GDM1 (cell line): ENCODE measurements around the gene NSUN4.
"Not testable (repeated sequence)": the region's sequence is repeated elsewhere in the genome, so short reads cannot be mapped to it uniquely, and the experiment has no call there.

ENCODE experiments used
- DNase-seq: peaks from one replicate; lab custom pipeline; 2025; lab: John Stamatoyannopoulos, UW

The NSUN4 gene

DNA sequence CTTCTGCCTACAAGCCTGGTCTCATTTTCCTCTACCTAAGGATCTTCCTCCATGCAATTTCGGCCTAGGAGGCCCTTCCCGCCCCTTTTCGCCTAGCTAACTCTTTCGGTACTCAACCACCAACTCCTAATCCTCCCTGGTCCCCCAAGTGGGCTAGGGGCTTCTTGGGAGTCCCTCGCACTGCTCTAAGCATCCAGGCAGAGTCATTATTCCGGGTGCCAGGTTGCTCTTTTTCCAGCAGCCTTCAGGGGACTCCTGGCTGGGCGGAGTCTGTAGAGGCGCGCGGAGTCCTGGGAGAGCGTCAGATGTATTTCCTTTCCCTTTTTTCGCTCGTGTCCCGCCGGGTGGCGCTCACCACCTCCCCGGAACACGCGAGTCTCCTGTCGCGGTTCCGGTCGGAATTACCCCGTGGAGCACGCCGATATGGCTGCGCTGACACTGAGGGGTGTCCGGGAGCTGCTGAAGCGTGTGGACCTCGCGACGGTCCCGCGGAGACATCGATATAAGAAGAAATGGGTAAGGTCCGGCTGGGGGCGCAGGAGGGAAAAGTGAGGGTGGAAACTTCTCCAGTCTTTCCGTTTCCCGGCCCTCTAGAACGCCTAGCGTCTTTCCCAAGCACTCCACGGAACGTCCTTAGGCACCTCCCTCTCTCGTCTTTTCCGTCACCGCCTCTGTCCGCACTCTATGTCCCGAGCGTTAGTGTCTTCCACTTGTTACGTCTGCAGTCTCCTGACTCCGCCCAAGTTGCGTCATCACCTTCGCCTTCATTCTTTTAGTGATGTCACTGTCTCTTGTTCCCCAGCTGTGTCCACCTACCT, at the start of gene NSUN4:
Gene NSUN4 (plus strand): TSS at position 404 of the 818 bp plus-strand sequence. CDS start 20 bp downstream, at position 424.
- DNase-seq = peak; percentile 84

DNA sequence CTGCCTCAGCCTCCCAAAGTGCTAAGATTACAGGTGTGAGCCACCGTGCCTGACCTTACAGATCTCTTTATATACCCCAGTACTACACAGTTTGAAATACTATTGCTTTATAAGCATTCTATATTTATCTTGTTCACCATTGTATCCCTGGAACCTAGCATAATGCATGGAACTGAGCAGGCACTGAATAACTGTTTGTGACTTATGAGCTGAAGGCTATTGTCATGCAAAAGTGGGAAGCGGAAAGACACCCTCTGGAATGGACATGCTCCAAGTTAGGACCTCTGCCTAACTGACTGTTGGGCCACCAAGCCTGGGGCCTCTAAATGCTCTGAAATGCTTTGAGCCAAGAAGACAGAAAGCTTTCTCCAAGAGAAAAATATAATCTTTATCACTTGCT, 45.3 kb upstream of the NSUN4 start:
- no peak for DNase-seq

DNA sequence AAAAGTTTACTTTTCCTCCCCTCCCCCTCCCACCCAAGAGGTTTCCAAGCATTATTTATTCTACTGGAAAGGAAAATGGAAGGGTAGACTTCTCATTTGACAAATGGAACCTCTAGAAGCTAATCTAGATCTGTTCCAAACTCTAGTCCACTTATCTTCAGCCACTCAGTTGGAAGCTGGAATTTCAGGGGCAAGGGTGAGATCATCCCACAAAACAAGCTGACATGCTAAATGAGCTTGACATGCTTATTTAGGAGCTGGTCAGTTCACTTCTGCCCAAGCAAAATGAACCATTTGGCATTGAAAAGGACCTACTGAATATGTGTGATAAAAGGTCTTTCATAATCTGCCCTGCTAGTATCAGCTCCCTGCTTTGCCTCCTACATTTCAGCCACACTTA, 42.2 kb upstream of the NSUN4 start:
- no peak for DNase-seq

DNA sequence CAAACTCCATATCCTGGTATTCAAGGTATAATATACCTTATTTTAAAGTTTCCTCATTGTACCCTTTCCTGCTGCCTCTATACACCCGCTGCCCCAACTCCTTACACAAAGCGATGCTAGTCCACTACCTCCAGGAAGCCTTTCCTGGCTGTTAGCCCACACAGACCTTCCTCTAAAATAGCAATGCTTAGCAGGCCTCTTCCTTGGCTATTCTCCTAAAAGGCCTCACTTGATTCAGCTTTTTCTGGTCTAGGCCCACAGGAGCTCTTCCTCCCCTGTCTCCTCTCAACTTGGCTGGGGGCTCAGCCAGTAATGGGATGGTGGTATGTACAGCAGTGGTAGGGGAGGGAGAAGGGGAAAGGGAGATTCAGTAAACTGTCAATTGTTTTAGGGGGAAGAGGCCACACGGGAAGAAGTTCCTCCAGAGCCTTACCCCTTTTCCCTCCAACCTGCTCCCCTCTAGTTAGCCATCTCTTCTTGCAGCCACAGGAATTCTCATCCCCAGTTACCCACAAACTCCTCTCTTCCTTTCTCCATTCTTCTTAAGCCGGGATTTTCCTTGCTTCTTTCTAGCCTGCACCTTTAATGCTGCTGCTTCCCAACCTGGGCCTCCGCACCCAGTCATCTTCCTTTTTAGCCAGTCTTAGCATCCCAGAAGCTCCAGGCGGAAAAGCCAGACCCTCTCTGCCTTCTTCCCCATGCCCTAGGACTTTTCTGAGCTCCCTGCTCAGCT, 39.8 kb upstream of the NSUN4 start:
- DNase-seq = no peak

DNA sequence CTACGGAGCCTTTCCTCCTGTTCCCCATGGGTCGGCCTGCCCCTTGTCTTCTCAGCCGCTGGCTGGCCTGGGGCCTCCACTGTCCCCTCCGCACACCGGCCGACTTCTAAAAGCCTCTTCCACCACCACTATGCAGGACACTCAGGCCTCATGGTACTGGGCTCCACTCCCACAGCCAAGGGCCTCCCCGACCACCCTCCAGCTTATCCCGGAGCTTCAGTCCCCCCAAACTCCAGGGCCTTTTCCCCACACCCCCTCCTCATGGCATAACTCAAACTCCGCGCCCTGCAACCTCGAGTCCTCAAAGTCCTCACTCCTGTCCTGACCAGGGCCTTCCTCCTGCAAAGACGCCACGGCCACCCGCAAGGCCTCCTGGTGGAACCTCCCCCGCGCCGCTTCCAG, 39.2 kb upstream of the NSUN4 start:
- DNase-seq = no peak

DNA sequence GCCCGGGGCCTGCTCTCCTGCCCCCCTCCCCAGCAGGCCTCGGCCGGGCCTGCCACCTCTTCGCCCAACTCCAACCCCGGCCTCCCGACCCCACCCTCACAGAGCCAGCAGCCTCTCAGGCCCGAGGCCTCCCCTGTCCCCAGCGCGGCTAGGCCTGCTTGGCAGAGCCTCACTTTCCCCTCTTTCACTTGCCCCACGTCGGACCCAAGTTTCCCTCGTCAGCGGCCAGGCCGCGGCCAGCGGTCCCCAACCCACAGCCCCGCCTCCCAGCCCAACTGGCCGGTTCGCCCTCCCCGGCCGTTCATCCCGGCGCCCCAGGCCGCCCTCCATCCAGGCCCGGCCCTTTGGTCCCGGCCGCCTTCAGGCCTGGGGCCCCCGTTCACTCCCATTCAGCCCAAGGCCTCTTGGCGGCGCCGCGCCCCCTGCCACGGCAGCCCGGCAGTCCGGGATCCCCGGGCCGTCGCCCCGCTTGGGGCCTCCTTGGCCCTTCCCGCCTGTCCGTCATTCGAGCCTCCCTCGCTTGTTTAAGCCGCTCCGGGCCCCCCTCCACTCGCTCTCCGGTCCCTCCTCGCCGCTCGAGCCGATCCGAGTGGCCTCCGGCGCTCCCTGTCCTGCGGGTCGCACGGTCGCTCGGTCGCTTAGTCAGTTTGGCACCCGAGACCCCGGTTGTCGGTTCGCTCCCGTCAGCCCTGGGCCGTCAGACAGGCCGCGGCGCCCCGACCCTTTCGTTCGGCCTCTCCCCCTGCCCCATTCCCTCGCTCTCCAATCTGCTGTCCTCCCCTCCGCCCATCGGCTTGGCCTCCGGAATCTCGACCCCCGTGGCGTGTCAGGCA, 38.6 kb upstream of the NSUN4 start:
- peak; percentile 44 for DNase-seq

DNA sequence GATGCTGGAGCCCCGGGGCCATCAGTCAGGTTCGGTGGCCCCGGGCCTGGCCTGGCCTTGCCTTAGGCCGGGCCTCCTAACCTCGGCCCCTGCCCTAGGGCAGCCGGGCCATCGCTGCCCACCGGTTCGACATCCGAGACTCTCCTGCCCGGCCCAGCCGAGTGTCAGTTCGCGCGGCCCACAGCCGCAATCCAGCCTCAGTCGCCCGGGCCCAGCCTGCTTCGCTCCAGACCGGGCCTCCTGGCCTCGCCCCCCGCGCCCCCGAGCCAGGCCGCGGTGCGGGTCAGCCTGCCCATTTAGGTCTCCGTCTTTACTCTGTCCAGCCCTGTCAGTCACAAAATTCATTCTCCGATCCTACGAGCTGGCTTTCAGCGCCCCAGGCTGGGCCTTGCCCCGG, 38.0 kb upstream of the NSUN4 start:
- DNase-seq = no peak

DNA sequence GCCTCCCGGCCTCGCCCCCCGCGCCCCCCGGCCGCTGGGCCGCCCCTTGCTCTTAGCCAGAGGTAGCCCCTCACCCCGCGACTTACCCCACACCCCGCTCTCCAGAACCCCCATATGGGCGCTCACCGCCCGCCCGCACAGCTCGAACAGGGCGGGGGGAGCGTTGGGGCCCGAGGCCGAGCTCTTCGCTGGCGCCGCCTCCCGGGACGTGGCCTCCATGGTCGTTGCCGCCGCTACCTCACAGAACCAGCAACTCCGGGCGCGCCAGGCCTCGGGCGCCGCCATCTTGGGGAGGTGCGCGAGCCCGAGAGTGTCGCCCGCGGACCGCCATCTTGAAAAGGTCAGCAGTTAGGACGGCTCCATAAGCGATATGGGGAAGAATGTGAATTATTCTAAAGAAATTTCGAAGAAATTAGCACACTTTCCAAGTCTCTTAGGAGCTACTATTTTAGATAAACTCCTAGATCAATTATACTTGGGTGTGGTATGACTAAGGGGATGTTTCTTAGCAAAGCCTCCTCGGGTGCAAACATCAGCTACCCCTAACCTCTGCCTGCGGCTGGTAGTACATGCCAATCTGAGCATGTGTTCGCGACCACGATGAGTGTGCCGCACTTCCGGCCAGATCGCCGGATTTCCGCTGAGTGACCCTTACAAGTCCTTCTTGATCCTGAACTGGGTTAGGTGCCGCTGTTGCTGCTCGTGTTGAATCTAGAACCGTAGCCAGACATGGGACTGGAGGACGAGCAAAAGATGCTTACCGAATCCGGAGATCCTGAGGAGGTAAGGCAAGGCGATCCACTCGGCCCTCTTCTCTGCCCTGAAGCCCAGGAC, 37.4 kb upstream of the NSUN4 start, which contains the start of the genes LRRC41 and UQCRH:
Gene LRRC41 (minus strand): TSS at position 579 of the 834 bp plus-strand sequence. CDS start 294 bp downstream, at position 285.
Gene UQCRH (plus strand): TSS at position 661 of the 834 bp plus-strand sequence. CDS start 69 bp downstream, at position 730.
- DNase-seq = peak; percentile 90

DNA sequence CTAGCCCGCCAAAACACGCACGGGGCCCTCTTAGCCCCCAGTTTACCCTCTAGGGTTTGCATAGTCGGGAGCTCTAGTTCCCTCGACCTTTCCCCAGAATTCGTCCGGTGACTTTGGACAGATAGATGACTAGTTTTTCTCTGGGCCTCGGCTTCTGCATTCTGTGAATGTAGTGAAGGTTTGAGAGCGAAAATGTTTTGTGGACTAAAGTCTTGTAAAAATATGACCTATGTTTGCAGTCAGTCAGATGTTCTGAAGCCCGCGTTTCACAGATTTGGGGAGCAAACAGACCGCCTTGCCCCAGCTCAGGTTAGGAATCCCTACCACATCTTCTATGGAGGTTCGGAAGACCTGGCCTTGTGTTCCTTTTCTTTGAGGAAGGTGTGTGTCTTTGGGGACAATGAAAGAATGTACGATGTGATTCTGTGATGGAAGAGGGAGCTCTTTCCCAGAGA, 36.7 kb upstream of the NSUN4 start:
- DNase-seq = no peak

DNA sequence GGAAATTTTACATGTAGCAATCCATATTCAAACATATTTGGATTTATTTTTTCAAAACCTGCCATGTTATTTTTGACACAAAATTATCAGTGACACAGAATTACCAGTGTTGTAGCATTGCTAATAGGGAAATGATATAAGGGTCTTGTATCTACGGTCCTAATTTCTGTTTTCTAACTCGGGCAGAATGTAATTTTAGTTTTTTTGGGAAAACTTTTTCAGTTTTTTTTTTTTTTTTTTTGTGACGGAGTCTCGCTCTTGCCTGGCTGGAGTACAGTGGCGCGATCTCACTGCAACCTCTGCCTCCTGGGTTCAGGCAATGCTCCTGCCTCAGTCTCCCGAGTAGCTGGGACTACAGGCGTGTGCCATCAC, 34.5 kb upstream of the NSUN4 start:
- no peak for DNase-seq

DNA sequence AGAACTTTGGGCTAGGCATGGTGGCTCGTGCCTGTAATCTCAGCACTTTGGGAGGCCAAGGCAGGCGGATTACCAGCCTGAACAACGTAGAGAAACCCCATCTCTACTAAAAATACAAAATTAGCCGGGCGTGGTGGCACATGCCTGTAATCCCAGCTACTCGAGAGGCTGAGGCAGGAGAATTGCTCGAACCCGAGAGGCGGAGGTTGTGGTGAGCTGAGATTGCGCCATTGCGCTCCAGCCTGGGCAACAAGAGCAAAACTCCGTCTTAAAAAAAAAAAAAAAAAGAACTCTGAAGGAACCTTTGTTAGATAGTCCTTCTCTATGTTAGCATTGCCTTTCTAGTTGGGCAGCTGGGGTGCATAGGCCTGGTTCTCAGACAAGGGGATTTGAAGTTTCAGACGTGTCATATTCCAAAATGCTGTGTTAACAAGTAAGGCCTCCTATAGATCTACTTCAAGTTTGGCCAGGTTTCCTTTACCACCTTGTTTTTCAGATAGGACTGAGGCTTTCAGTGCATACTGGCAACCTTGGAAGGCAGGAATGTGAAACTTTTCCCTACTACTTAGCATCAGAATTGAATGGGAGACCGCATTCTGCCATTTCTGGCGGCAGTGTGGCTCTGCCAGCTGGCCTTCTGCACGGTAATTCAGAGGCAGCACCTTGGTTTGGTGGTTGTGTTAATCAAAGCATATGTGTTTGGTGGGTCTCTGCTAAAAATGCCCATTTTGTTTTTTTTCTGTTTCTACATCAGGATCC, 31.0 kb upstream of the NSUN4 start:
- no peak for DNase-seq

DNA sequence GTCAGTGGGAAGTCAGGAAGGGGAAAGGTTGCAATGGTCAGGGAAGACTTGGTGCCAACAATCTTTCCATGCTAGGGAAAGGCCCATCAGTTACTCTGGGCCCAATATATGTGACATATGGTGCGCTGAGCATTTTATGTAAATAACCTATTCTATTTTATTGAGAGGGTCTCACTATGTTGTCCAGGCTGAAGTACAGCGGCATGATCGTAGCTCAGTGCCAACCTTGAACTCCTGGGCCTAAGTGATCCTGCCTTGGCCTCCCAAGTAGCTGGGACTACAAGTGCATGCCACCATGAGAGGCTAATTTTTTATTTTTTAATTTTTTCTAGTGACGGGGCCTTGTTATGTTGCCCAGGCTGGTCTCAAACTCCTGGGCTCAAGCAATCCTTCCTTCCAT, 30.3 kb upstream of the NSUN4 start:
- DNase-seq = no peak

DNA sequence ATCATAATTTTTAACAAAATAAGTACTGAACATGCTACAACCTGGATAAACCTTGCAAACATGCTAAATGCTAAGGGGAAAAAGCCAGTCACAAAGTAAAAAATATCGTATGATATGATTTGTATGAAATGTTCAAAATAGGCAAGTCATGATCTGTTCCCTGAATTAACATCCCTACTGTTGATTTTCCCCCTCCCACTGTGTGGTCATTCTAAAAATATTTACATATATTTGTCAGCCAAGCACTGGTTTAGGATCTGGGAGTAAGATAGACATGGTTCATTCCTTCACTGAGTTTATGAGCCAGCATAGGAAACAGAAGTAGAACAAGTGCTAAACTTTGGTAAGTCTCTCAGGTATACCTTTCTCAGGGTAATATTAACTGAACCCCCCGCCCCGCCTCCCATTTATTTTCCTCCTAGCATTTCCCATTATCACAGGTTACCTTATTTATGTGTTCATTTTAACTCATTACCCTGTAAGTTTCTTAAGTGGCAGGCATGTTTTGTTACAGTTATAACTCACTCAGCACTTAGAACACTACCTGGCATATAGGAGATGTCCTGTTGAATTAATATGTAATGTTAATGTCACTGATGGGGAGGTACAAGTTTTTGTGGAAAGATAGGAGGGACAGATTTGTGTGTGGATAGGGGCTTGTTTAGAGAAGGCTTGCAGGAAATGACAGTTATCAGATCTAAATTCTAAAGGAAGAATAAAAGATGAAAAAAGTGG, 24.8 kb upstream of the NSUN4 start:
- DNase-seq = no peak

DNA sequence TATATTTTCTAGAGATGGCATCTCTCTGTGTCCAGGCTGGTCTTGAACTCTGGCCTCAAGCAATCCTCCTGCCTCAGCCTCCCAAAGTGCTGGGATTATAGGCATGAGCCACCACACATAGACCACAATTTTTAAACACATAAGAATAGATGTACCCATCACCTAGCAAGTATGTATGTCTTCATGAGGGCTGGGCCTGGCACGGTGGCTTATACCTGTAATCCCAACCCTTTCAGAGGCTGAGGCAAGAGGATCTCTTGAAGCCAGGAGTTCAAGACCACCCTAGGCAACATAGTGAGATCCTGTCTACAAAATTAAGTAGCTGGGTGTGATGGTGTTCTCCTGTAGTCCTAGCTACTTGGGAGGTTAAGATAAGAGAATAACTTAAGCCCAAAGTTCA, 23.3 kb upstream of the NSUN4 start:
- no peak for DNase-seq

DNA sequence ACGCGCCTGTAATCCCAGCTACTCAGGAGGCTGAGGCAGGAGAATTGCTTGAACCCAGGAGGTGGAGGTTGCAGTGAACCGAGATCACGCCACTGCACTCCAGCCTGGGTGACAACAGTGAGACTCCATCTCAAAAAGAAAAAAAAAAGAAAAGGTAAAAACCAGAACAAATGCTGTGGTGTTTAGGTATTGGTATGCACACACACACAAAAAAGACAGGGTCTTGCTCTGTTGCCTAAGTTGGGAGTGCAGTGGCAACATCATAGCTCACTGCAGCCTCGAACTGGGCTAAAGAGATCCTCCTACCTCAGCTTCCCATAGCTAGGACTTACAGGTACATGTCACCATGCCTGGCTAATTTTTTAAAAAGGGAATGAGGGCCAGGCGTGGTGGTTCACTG, 21.3 kb upstream of the NSUN4 start:
- not testable (repeated sequence) for DNase-seq

DNA sequence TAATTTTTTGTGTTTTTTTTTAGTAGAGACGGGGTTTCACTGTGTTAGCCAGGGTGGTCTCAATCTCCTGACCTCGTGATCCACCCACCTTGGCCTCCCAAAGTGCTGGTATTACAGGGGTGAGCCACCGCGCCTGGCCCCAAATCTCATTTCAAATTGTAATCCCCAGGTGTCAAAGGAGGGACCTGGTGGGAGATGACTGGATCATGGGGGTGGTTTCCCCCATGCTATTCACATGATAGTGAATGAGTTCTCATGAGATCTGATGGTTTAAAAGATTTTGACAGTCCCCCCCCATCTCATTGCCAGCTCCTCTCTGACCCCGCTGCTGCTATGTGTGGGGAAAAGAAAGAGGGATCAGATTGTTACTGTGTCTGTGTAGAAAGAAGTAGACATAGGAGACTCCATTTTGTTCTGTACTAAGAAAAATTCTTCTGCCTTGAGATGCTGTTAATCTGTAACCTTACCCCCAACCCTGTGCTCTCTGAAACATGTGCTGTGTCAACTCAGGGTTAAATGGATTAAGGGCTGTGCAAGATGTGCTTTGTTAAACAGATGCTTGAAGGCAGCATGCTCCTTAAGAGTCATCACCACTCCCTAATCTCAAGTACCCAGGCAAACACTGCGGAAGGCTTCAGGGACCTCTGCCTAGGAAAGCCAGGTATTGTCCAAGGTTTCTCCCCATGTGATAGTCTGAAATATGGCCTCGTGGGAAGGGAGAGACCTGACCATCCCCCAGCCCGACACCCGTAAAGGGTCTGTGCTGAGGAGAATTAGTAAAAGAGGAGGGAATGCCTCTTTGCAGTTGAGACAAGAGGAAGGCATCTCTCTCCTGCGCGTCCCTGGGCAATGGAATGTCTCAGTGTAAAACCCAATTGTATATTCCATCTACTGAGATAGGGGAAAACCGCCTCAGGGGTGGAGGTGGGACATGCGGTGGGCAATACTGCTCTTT, 20.4 kb upstream of the NSUN4 start:
- DNase-seq = not testable (repeated sequence)

DNA sequence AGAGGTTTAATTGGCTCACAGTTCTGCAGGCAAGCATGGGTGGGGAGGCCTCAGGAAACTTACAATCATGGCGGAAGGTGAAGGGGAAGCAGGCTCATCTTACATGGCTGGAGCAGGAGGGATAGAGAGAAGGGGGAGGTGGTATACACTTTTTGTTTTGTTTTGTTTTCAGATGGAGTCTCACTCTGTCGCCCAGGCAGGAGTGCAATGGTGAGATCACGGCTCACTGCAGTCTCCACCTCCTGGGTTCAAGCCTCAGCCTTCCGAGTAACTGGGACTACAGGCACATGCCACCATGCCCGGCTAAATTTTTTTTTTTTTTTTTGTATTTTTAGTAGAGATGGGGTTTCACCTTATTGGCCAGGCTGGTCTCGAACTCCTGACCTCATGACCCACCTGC, 18.4 kb upstream of the NSUN4 start:
- not testable (repeated sequence) for DNase-seq

DNA sequence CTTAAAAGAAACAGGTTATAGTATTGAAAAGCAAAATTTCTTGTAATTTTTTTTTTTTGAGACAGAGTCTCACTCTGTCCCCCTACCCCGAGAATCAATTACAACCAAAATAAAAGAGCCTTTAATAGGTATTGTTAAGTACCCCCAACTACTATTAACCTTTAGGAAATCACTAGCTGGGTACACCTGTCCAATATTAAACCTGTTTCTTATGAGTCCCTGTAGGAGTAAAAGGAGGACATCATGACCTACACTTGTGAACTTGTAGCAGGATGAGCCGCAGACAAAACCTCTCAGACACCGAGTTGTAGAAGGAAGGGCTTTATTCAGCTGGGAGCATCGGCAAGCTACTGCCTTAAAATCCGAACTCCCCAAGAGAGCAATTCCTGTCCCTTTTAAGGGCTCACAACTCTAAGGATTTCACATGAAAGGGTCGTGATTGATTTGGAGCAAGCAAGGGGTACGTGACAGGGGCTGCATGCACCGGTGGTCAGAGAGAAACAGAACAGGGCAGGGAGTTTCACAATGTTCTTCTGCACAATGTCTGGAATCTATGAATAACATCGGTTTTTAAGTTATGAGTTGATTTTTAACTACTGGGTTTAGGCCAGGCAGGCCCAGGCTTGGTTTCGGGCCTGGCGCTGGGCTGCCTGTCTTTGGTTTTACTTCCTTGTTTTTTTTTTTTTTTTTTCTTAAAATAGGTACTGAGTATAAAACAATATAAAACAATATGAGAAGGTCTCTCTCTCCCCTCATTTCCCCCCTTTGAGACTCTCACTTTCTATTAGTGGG, 15.1 kb upstream of the NSUN4 start:
- not testable (repeated sequence) for DNase-seq
